ENCODE data around the gene TOP3B. TPM values are rescaled to one million over a fixed set of nuclear protein-coding genes. Genes with fewer than 3 reads are reported as not detected.

TOP3B gene
- total RNA-seq, 1 experiment from 2014 or later: 24.9 TPM

DNA sequence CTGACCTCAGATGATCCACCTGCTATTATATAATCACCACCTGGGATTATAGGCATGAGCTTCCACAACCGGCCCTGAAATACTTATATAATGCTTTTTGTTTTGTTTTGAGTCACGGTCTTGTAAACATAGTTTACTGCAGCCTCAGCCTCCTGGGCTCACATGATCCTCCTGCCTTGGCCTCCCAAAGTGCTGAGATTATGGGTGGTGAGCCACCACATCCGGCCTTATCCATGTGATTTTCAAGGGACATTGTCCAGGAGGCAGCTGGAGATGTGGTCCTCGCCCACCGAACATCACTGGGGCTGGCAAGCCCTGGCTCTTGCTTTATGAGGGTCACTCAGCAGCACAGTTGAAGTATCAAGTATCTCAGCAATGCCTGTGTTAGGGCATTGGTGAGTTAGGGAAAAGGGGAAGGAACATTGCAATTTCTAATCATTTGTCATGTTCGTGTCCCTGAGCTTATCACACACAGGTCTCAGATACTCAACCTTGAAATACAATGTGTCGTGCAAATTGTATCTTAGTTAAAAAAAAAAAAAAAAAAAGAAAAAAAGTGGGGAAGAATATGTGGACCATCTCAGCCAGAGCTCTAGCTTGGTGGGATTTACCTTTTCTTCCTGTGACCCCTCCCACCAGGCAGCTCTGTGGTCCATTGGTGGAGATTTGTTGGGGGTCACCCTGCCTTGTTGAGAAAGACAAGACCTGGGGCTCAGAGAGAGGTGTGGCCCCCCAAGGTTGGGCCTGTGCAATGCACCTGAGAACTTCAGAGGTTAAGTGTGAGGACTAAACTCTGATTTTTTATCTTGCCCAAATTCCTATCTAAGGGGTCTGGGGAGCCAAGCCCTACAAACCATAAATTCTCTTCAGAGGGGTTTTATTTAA, 74.7 kb downstream of the TOP3B start:
- in situ Hi-C loops (cut with HindIII; ENCODE audit: low pct_unique_long_range_greater_than_20kb, low sequenced_read_pairs): no loop called here
- no peak for DNase-seq (ENCODE audit: low read depth, low spot score)

Other genes with a start within 250 kb of the TOP3B start
- gene YPEL1, start 247.0 kb downstream of the TOP3B start, total RNA-seq (2014; rRNA removed; shearing (Covaris generic)): 0.40 and 2.0 TPM in 2 replicates
- gene MAPK1, start 115.1 kb downstream of the TOP3B start, total RNA-seq (2014; rRNA removed; shearing (Covaris generic)): 84.3 and 86.6 TPM in 2 replicates
- 59.5 and 65.1 TPM in 2 replicates for gene PPM1F, start 29.9 kb downstream of the TOP3B start, total RNA-seq (2014; rRNA removed; shearing (Covaris generic))